HCT116 (cell line): ENCODE results near the gene ACSS1.

ENCODE experiments used
- EZH2 ChIP-seq: fragments of 200-600 bp; sonication (generic); IDR thresholded peaks from 2 replicates; pipeline ENCODE4 v1.6.1; 2017; ENCODE audit warnings: antibody characterized with exemption, mixed run types
- POLR2A ChIP-seq: IDR thresholded peaks from 2 replicates; pipeline ENCODE4 v1.7.0; 2011; ENCODE audit warnings: borderline replicate concordance; ENCODE audit not compliant: insufficient read depth, insufficient read length; ENCODE audit errors: extremely low read depth
- POLR2AphosphoS5 ChIP-seq: IDR thresholded peaks from 2 replicates; pipeline ENCODE4 v1.6.1; 2011; ENCODE audit warnings: mild to moderate bottlenecking, low read depth, low read length, moderate library complexity
- SP1 ChIP-seq: IDR thresholded peaks from 2 replicates; pipeline ENCODE4 v1.6.1; 2012; ENCODE audit warnings: low read depth
- TCF7L2 ChIP-seq: IDR thresholded peaks from 2 replicates; pipeline ENCODE4 v1.7.0; 2011; ENCODE audit warnings: borderline replicate concordance, inconsistent platforms; ENCODE audit not compliant: insufficient read depth, insufficient read length; ENCODE audit errors: extremely low read depth
- YY1 ChIP-seq: IDR thresholded peaks from 2 replicates; pipeline ENCODE4 v1.6.1; 2011; ENCODE audit warnings: low read length, low read depth, moderate library complexity, mild to moderate bottlenecking; ENCODE audit not compliant: insufficient replicate concordance; ENCODE audit errors: extremely low read depth
- ZNF274 ChIP-seq: fragments of 200-500 bp; sonication (Bioruptor generic); IDR thresholded peaks from 2 replicates; pipeline ENCODE4 v1.6.1; 2014; ENCODE audit warnings: mild to moderate bottlenecking, low read depth, low read length, inconsistent platforms
- TF ChIP-seq, protein P1 (sequence below), 3 experiments: fragments of 200-600 bp in 1 of 3; sonication (generic) in 1 of 3; IDR thresholded peaks in 2 of 3; conservative IDR thresholded peaks in 1 of 3; 2 replicates each; pipeline ENCODE4 v1.5.1; 2012 to 2017; ENCODE audit warnings: low read depth in 2 of 3, low read length in 2 of 3, antibody characterized with exemption in 1 of 3, borderline replicate concordance in 1 of 3, control low read depth in 1 of 3, mild to moderate bottlenecking in 1 of 3, mixed read lengths in 1 of 3, mixed run types in 1 of 3, moderate library complexity in 1 of 3; ENCODE audit not compliant: insufficient read depth in 1 of 3
- TF ChIP-seq, protein P2 (sequence below): IDR thresholded peaks from 2 replicates; pipeline ENCODE4 v1.6.1; 2012
- TF ChIP-seq, protein P3 (sequence below): IDR thresholded peaks from 2 replicates; pipeline ENCODE4 v1.6.1; 2012; ENCODE audit warnings: low read depth

DNA sequence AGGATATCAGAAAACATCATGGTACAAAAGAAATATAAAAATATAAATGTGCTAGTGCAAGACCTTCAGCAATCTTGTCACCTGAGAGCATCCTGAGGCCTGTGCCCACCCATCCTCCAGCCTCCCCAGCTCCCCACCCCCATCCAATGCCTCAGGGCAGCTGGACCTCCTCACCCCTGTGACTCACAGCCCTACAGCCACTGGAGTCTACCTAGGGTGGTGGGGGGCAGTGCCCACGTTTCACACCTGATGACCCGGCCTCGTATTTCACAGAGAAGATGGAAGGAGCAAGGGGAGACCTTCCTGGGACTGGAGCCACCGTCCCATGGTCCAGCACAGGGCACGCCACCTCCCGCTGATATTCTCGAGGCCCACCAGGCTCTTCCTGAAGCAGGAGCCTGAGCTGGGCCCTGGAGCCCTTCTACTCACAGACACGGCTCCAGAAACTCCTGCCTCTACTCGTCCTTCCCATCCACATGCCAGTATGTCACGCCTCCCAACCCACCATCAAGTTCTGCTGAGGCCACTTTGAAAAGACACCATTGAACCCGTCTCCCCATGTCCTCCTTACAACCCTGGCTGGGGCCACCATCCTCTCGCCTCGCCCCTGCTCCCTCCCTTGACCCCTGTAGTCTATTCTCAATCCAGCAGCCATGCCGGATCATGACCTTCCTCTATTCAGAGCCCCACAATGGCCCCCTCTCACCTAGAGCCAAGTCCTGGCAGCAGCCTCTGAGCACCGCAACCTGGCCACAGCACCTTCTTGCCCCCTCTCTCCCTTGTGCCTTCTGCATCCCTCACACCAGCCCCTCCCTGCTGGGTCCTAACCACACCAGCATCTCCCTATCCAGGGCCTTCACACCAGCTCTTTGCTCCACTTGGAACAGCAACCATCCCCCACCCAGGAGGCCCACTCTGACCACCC lies 78.6 kb downstream of the ACSS1 start:
- TF ChIP-seq, protein P1, sequence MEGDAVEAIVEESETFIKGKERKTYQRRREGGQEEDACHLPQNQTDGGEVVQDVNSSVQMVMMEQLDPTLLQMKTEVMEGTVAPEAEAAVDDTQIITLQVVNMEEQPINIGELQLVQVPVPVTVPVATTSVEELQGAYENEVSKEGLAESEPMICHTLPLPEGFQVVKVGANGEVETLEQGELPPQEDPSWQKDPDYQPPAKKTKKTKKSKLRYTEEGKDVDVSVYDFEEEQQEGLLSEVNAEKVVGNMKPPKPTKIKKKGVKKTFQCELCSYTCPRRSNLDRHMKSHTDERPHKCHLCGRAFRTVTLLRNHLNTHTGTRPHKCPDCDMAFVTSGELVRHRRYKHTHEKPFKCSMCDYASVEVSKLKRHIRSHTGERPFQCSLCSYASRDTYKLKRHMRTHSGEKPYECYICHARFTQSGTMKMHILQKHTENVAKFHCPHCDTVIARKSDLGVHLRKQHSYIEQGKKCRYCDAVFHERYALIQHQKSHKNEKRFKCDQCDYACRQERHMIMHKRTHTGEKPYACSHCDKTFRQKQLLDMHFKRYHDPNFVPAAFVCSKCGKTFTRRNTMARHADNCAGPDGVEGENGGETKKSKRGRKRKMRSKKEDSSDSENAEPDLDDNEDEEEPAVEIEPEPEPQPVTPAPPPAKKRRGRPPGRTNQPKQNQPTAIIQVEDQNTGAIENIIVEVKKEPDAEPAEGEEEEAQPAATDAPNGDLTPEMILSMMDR (IDR thresholded peaks at IDR 0.05 in 2 of 3, conservative IDR thresholded peaks at IDR 0.05 in 1 of 3; ENCODE audit: borderline replicate concordance in 1 of 3, insufficient read depth in 1 of 3, low read depth in 2 of 3, low read length in 2 of 3): no peak
- TF ChIP-seq POLR2AphosphoS5 (no peak), ZNF274 (no peak), EZH2 (no peak), POLR2A (no peak), YY1 (no peak), SP1 (no peak), TCF7L2 (no peak)
- TF ChIP-seq, protein P2, sequence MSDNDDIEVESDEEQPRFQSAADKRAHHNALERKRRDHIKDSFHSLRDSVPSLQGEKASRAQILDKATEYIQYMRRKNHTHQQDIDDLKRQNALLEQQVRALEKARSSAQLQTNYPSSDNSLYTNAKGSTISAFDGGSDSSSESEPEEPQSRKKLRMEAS: no peak
- TF ChIP-seq, protein P3, sequence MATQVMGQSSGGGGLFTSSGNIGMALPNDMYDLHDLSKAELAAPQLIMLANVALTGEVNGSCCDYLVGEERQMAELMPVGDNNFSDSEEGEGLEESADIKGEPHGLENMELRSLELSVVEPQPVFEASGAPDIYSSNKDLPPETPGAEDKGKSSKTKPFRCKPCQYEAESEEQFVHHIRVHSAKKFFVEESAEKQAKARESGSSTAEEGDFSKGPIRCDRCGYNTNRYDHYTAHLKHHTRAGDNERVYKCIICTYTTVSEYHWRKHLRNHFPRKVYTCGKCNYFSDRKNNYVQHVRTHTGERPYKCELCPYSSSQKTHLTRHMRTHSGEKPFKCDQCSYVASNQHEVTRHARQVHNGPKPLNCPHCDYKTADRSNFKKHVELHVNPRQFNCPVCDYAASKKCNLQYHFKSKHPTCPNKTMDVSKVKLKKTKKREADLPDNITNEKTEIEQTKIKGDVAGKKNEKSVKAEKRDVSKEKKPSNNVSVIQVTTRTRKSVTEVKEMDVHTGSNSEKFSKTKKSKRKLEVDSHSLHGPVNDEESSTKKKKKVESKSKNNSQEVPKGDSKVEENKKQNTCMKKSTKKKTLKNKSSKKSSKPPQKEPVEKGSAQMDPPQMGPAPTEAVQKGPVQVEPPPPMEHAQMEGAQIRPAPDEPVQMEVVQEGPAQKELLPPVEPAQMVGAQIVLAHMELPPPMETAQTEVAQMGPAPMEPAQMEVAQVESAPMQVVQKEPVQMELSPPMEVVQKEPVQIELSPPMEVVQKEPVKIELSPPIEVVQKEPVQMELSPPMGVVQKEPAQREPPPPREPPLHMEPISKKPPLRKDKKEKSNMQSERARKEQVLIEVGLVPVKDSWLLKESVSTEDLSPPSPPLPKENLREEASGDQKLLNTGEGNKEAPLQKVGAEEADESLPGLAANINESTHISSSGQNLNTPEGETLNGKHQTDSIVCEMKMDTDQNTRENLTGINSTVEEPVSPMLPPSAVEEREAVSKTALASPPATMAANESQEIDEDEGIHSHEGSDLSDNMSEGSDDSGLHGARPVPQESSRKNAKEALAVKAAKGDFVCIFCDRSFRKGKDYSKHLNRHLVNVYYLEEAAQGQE: no peak
